AG08396 (cell line): ENCODE data around the gene TP53I11.
A peak's percentile ranks its signal among the peaks of the same experiment; 100 is the strongest.

Experiments
- DNase-seq: peaks from one replicate; pipeline ENCODE4 v3.0.0; 2012; ENCODE audit warnings: low spot score, mixed read lengths

TP53I11 gene, protein sequence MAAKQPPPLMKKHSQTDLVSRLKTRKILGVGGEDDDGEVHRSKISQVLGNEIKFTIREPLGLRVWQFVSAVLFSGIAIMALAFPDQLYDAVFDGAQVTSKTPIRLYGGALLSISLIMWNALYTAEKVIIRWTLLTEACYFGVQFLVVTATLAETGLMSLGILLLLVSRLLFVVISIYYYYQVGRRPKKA

DNA sequence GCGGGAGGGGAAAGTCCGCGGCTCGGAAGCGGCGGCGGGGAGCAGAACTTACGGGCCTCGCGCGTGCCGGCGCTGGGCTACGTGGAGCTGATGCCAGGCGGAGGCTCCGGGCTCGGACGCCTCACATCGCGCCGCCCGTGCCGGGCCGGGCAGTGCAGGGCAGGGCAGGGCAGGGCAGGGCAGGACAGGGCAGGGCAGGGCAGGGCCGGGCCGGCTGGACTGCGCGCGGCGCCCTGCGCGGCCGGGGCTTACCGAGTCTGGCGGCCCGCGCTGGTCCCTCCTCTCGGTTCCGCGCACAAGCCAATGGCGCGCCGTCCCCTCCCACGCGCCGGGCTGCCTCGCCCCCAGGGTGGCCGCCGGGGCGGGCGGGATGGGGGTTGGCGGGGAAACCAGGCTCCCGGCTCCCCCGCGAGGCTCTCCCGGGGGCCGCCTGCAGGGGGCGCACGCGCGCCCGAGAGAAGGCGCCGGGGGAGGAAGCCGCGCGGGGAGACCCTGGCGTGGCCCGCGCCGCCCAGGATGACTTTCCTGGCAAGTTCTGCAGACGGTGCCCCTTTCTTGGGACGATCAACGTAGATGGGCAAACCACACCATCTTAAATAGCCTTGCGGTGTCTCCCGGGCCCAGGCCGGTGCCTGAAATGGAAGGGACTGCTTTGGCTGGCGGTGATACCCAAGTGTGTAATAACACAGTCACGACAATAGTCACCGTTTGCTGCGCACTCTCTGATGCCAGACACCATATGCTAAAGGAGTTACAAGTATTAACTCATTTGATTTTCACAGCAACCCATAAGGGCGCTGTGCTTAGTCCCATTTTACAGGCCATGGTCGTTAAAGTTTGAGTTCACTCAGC, at the start of gene TP53I11:
Gene TP53I11 (minus strand): TSS at position 259 of the 852 bp plus-strand sequence. CDS start 12,548 bp downstream, outside the sequence.
- peak; percentile 93 for DNase-seq

DNA sequence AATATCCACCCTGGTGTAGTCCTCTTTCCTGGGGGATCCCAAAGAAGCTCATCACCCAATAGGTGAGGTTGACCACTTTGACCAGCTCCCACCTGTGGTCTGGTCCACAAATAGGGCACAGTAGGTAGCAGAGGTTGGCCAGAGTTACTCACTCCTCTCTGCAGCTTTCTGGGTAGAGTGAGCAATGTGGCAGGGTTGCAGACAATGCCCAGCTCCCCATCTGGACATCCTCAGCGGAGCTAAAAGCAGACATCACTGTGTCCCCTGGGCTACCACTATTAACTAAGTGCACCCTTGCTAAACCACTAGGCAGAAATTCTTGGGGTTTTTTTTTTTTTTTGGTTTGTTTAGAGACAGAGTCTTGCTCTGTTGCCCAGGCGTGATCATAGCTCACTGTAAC, 48.4 kb upstream of the TP53I11 start:
- no peak for DNase-seq

- DNase-seq: no peak
Observed at GRCh38 chr11:44998051-44998450, 47.4 kb upstream of the TP53I11 start.

GRCh38 chr11:44997566-44997965, 46.9 kb upstream of the TP53I11 start:
- no peak for DNase-seq

GRCh38 chr11:44994753-44995152, 44.1 kb upstream of the TP53I11 start:
- no peak for DNase-seq

DNA sequence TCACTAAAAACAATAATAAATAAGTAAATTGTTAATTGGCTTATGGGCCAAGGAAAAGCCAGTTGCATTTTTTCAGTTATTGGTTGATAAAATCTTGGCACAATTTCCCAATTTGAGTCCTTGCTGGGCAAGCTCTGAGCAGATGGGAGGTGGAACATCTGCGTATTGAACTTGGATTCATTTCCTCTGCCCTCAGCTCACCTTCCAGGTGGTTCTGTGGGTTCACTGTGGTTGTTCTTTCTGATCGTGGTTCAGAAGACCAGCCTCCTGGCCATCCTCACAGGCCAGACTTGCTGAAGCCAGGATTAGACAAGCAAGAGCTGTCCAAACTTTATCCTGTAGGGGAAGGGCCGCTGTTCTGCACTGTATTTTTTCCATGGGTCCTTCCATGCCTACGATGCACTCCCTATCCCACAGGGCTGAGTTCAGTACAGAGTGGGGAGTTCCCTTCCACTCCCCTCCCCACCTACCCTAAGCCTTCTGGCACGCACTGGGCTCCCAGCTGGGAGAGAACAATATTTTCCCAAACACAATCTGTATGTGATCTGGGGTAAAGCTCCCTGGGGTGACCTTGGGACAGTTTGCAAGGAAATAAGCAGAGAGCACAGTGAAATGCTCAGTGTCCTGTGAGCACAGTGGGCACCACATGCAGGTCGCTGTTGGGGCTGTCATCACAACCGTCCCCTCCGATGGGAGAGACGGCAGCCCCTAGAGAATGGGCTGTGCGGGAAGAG, 43.5 kb upstream of the TP53I11 start:
- no peak for DNase-seq

- DNase-seq: no peak
Observed at GRCh38 chr11:44992774-44993173, 42.1 kb upstream of the TP53I11 start.

- no peak for DNase-seq
Observed at GRCh38 chr11:44992181-44992582, 41.5 kb upstream of the TP53I11 start.

GRCh38 chr11:44990665-44991064, 40.0 kb upstream of the TP53I11 start:
- no peak for DNase-seq

DNA sequence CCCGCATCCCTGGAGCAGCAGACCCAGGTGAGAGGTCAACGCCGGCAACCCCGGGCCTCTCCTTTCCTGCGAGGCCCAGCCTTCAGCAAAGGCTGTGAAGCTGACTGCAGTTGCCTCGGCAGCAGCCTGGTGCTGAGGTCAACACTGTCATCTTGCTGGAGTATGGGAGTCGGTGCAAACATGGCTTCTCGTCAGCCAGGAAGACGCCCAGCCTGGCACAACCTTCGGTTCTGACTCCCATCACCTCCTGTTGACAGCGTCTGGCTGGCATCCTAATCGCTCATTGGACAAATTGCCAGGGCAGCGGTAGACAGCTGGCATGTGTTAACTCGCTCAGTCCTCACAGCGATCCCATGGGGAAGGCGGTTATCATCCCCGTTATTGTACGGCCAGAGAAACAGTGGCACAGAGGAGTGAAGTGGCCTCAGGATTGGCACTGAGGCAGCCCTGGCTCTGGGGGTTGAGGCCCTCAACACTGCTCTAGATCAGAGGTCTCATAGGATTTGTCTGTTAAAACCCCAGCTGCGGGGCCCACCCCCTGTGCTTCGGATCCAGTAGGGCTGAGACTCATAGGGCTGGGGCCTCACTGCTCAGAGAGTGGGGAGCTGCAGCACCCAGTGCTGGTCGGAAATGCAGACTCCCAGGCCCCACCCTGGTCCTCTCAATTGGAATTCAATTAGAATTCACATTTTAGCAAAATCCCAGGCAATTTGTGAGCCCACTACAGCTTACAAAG, 39.3 kb upstream of the TP53I11 start:
- no peak for DNase-seq

DNA sequence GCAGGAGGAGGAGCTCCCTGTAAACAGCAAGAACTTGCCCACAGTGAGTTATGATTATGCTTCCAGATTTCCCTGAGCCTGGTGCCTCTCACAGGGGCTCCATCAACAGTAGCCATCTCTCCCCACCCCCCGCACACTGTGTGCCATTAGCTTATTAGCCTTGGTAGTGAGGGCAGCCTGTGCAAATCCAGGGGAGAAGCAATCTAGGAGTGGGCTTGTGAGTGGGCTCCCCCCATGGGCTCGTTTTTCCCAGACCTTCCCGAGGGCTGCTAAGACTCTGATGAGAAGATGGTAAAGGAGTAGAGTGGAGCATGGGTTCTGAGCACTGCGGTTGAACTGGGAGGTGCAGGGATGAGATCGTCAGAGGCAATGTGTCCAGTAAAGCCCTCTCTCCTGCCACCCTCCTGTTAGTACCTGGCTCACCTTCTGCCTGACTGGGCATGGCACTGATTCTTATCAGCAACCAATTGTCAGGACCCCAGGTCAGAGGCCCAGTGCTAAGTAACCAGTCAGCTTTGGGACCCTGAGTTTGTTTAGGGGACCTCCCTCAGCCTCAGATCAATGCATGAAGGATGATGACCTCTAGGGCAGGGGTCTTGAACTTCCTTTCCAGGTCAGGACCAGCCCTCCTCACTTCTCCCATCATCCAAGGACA, 38.4 kb upstream of the TP53I11 start:
- no peak for DNase-seq

DNA sequence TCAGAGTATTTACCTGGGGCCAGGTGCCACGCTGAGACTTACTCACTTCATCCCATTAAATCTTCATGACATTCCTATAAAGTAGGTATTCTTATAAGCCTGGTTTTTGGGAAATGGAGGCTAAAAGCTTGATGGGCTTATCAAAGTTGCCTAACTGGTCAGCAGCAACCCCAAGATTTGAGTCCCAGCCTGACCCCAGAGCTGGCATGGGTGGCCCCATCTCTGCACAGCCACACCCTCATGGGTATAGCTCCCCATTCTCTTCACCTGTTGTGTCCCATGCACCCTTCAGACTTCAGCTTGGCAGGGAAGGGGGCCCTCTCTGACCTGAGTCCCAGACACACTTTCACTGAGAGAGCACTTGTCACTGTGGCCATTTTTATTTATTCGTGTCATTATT, 37.4 kb upstream of the TP53I11 start:
- no peak for DNase-seq

- no peak for DNase-seq
Observed at GRCh38 chr11:44987506-44987905, 36.8 kb upstream of the TP53I11 start.

DNA sequence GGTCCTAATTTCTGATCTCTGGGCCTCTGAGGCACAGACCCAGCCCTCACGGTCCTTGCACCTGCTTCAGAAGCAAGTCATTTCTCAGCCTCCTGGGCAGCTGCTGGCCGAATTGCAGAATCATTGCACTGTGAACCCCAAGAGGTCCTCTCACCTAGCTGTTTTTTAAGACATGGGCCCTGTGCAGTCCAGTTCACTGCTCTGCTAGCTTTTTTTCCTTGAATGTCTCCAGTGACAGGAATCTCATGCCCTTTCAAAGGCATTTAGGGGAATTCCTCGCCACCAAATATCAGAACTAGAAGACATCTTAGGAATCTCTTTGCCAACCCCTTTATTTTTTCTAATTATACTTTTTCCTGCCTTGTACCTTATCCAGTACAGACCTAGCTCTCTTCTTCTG, 35.6 kb upstream of the TP53I11 start:
- no peak for DNase-seq

DNA sequence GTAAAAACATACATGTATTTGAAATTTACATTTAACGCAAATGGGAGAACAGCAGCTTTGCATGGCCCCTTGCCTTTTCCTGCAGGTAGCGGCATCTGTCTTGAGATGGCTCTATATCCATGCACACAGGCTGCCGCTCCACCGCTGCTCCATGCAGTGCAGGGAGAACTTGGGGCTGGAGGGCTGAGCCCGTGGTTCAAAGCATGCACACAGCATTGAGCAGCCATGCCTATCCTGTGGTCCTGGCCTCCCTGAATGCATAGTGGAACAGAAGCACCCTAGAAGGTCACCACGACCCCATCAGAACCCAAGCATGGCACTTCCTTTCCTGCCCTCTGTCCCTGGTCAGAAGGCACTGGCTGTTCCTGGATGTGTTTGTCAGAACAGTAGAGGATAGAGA, 35.0 kb upstream of the TP53I11 start:
- DNase-seq: no peak

DNA sequence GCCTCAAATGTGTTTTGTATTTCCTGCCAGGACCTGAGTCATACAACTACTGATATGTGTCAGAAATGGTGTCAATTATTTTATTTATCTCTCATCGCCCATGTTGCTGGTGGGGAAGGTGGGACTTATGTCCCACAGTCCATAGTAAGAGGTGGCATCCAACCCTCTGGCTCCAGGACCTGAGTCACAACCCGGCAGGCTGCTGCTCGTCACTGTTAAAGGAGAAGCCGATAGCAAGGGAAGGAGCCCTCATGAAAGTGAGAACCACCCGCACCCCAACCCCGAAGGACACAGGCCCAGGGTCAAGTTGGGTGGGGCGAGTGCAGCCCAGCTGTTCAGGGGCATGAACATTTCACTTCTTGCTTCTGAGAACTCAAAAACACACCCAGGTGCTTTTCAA, 33.1 kb upstream of the TP53I11 start:
- DNase-seq: no peak

DNA sequence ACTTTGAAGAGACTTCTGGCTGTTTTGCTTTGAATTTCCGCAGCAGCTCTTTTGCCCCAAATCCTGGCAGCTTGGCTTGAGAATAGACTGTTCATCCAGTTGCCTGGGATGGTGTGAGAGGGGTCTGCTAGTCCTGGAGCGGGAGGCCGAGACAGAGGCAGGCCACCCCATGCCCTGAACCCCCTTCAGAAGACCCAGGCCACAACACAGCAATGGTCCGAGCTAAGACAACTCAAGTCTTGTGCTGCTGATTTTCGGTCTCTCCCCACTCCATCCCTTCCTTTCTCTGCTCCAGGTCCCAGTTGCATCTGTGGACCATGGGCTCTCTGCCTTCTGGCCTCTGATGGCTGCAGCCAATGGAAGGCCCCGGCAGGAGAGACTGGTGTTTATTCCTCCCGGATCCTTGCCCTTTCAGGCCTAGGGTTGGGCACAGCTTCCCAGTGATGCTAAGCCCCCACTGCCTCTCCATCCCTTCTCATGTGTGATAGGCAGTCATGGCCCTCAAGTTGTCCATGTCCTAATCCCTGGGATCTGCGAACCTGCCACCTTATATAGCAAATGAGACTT, 31.9 kb upstream of the TP53I11 start:
- DNase-seq: no peak

GRCh38 chr11:44980533-44981427, 30.1 kb upstream of the TP53I11 start:
- no peak for DNase-seq

DNA sequence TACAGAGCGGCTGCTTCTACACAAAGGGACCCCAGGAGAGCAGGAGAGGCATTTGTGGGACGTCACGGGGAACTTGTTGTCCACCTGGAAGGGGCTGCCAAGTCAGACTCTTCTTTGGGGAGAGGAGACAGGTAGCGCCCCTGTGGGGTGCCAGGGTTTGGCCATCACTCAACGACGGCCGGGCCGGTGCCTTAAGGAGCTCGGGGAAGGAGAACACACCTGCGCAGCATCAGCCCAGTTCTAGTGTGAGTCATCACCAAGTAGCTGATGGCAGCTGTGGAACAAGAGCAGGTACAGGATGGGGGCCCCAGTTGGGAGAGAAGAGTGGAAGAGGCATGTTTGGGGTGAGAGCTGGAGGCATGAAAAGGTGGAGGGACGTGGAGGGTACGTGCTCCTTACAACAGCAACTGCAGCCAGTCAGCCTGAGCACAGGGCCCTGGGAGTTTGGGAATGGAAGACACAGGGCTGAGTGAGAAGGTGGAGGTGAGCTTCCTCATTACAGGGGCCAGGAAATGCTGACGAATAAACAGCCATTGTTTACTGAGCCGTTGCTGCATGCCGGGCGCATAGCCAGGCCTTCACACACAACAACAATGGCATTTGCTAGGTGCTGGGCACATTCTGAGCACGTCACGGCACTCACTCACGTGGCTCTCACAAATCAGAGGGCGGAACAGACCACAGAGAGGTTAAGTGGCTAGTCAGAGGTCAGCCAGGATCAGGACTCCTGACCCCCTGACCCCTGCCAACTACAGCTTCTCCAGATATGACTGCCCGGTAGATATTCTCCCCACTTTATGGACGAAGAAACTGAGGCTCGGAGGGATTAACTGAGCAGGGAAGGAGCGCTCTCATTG, 29.1 kb upstream of the TP53I11 start:
- no peak for DNase-seq
